ENCODE measurements around the gene DNAJC22. TPM values are rescaled to one million over a fixed set of nuclear protein-coding genes. Genes with fewer than 3 reads are reported as not detected.

The DNAJC22 gene
- total RNA-seq, 2 experiments from 2014 or later = 0.14 TPM; not detected in 1

- ChIA-PET POLR2A (interaction anchor here (0.7 to 1.2 kb wide), 2 partner anchors 17 to 194 kb away, joined by 3 to 4 read pairs; partner anchors contain the start of gene TUBA1B), CTCF (interaction anchor here (1.0 to 1.6 kb wide), 3 partner anchors 16 to 31 kb away, joined by 3 to 5 read pairs (median 5); no protein-coding TSS in a partner anchor)
- Mint-ChIP-seq H3K9me3 (no peaks in the 10 kb centered on the region), H3K4me3 (no peak overlapping the region), H3K27ac (no peak overlapping the region), H3K4me1 (ENCODE audit: low read depth) (peaks cover 10% of the 10 kb centered on the region), H3K27me3 (no peaks in the 10 kb centered on the region), H3K36me3 (ENCODE audit: low read depth) (peaks cover 30% of the 10 kb centered on the region)
- no peak for DNase-seq
- TF ChIP-seq, protein P1, sequence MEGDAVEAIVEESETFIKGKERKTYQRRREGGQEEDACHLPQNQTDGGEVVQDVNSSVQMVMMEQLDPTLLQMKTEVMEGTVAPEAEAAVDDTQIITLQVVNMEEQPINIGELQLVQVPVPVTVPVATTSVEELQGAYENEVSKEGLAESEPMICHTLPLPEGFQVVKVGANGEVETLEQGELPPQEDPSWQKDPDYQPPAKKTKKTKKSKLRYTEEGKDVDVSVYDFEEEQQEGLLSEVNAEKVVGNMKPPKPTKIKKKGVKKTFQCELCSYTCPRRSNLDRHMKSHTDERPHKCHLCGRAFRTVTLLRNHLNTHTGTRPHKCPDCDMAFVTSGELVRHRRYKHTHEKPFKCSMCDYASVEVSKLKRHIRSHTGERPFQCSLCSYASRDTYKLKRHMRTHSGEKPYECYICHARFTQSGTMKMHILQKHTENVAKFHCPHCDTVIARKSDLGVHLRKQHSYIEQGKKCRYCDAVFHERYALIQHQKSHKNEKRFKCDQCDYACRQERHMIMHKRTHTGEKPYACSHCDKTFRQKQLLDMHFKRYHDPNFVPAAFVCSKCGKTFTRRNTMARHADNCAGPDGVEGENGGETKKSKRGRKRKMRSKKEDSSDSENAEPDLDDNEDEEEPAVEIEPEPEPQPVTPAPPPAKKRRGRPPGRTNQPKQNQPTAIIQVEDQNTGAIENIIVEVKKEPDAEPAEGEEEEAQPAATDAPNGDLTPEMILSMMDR (IDR thresholded peaks at IDR 0.05) = no peak
- intact Hi-C loops (cut with micrococcal nuclease) = no loop called here
- no peak for ATAC-seq
Measured at GRCh38 chr12:49325606-49326005, 21.1 kb upstream of the DNAJC22 start.

- ChIA-PET CTCF (no interaction called here), POLR2A (no interaction called here)
- Mint-ChIP-seq H3K9me3 (no peaks in the 10 kb centered on the region), H3K36me3 (ENCODE audit: low read depth) (peaks cover 39% of the 10 kb centered on the region), H3K4me3 (no peak overlapping the region), H3K27me3 (peaks cover 8% of the 10 kb centered on the region), H3K27ac (no peak overlapping the region), H3K4me1 (ENCODE audit: low read depth) (peaks cover under 1% of the 10 kb centered on the region)
- ATAC-seq (no peak), DNase-seq (no peak)
- intact Hi-C loops (cut with micrococcal nuclease) = no loop called here
- TF ChIP-seq, protein P1 (IDR thresholded peaks at IDR 0.05) = no peak
Measured at GRCh38 chr12:49327368-49327767, 19.3 kb upstream of the DNAJC22 start.

GRCh38 chr12:49327887-49328286 lies 18.8 kb upstream of the DNAJC22 start:
- ATAC-seq (no peak), DNase-seq (no peak)
- Mint-ChIP-seq H3K4me3 (no peak overlapping the region), H3K9me3 (no peaks in the 10 kb centered on the region), H3K27me3 (peaks cover 12% of the 10 kb centered on the region), H3K36me3 (ENCODE audit: low read depth) (peaks cover 39% of the 10 kb centered on the region), H3K27ac (no peak overlapping the region), H3K4me1 (ENCODE audit: low read depth) (no peaks in the 10 kb centered on the region)
- ChIA-PET CTCF (no interaction called here), POLR2A (no interaction called here)
- intact Hi-C loops (cut with micrococcal nuclease) = no loop called here
- TF ChIP-seq, protein P1 (IDR thresholded peaks at IDR 0.05) = no peak

- POLR2A ChIA-PET = interaction anchor here (2.1 kb wide), 1 partner anchor 39 kb away, joined by 6 read pairs; the partner anchor contains the start of gene SPATS2
- CTCF ChIA-PET = interaction anchor here (1.2 kb wide), 1 partner anchor 14 kb away, joined by 5 read pairs; no protein-coding TSS in a partner anchor
- DNase-seq (no peak), ATAC-seq (no peak)
- intact Hi-C loops (cut with micrococcal nuclease) = no loop called here
- TF ChIP-seq, protein P1 (IDR thresholded peaks at IDR 0.05) = no peak
- peaks cover 18% of the 10 kb centered on the region for H3K27me3 Mint-ChIP-seq
- no peak overlapping the region for H3K27ac Mint-ChIP-seq
- H3K4me3 Mint-ChIP-seq = no peak overlapping the region
- H3K4me1 Mint-ChIP-seq (ENCODE audit: low read depth) = peaks cover 2% of the 10 kb centered on the region
- no peaks in the 10 kb centered on the region for H3K9me3 Mint-ChIP-seq
- peaks cover 32% of the 10 kb centered on the region for H3K36me3 Mint-ChIP-seq (ENCODE audit: low read depth)
Measured at GRCh38 chr12:49328816-49329215, 17.9 kb upstream of the DNAJC22 start.

- intact Hi-C loops (cut with micrococcal nuclease) = no loop called here
- ATAC-seq (no peak), DNase-seq (no peak)
- Mint-ChIP-seq H3K4me3 (no peak overlapping the region), H3K36me3 (ENCODE audit: low read depth) (peaks cover 29% of the 10 kb centered on the region), H3K27me3 (peaks cover 27% of the 10 kb centered on the region), H3K27ac (no peak overlapping the region), H3K9me3 (no peaks in the 10 kb centered on the region), H3K4me1 (ENCODE audit: low read depth) (peaks cover 2% of the 10 kb centered on the region)
- CTCF ChIA-PET = interaction anchor here (1.2 to 4.1 kb wide), 3 partner anchors 12 to 17 kb away, joined by 5 to 52 read pairs (median 34); partner anchors contain the start of gene DNAJC22
- TF ChIP-seq, protein P1 (IDR thresholded peaks at IDR 0.05) = no peak
- POLR2A ChIA-PET = interaction anchor here (1.3 to 3.3 kb wide), 3 partner anchors 7 to 45 kb away, joined by 3 to 17 read pairs (median 6); partner anchors contain the start of genes SPATS2 and TROAP
Measured at GRCh38 chr12:49330032-49330619, 16.6 kb upstream of the DNAJC22 start.

Measured in activated CD8-positive, alpha-beta T cell treated with anti-CD3 and anti-CD28 coated beads for 36 hours (primary cell).